WTC11 (cell line): ENCODE data around the gene RETREG2. TPM values are rescaled to one million over a fixed set of nuclear protein-coding genes. Genes with fewer than 3 reads are reported as not detected.
A peak's percentile ranks its signal among the peaks of the same experiment; 100 is the strongest.

Experiments
- ATAC-seq: fragments of 200-7000 bp; cut with Tn5 transposase; 2 replicates; pipeline ENCODE4 v1.10.0; 2021; ENCODE audit warnings: mild to moderate bottlenecking, moderate library complexity
- CTCF ChIA-PET: fragments of 300-600 bp; sonication (Branson Sonifier 250); formaldehyde crosslinking; loops from one replicate; lab custom pipeline; 2021; ENCODE audit warnings: antibody characterized with exemption; lab: Charles Lee
- POLR2A ChIA-PET: fragments of 350-600 bp; sonication (Branson Sonifier 250); formaldehyde crosslinking; loops from one replicate; lab custom pipeline; 2021; ENCODE audit warnings: antibody characterized with exemption; lab: Charles Lee
- DNase-seq: peaks from one replicate; pipeline ENCODE4 v3.0.0; 2021; ENCODE audit warnings: low spot score
- H3K27ac Mint-ChIP-seq: 2 replicates; pipeline ENCODE4 v1.8.0; 2021; ENCODE audit warnings: mixed read lengths
- H3K27me3 Mint-ChIP-seq: 2 replicates; pipeline ENCODE4 v1.8.0; 2021; ENCODE audit warnings: low read depth, mild to moderate bottlenecking, moderate library complexity, mixed read lengths
- H3K36me3 Mint-ChIP-seq: 2 replicates; pipeline ENCODE4 v1.8.0; 2021; ENCODE audit warnings: mixed read lengths
- H3K4me1 Mint-ChIP-seq: 2 replicates; pipeline ENCODE4 v1.8.0; 2022; ENCODE audit warnings: mixed read lengths
- H3K4me3 Mint-ChIP-seq: 2 replicates; pipeline ENCODE4 v1.8.0; 2021; ENCODE audit warnings: mild to moderate bottlenecking, moderate library complexity, mixed read lengths
- H3K9me3 Mint-ChIP-seq: 2 replicates; pipeline ENCODE4 v1.8.0; 2021; ENCODE audit warnings: mixed read lengths
- CREM ChIP-seq: sonication (generic); formaldehyde crosslinking; IDR thresholded peaks from 2 replicates; pipeline ENCODE4 v1.8.1; 2022; ENCODE audit warnings: mild to moderate bottlenecking, missing genetic modification reagents, moderate library complexity
- EMX1 ChIP-seq: fragments of 250-450 bp; sonication (Bioruptor Pico); IDR thresholded peaks from 2 replicates; pipeline ENCODE4 v1.8.0; 2021; ENCODE audit warnings: mild to moderate bottlenecking
- ETV6 ChIP-seq: sonication (generic); formaldehyde crosslinking; IDR thresholded peaks from 2 replicates; pipeline ENCODE4 v1.8.1; 2022; ENCODE audit warnings: mild to moderate bottlenecking, missing genetic modification reagents
- FOXP1 ChIP-seq: sonication (generic); formaldehyde crosslinking; IDR thresholded peaks from 2 replicates; pipeline ENCODE4 v1.8.0; 2022; ENCODE audit warnings: missing genetic modification reagents, mild to moderate bottlenecking, moderate library complexity, borderline replicate concordance
- GRHL2 ChIP-seq: fragments of 250-450 bp; sonication (Bioruptor Pico); IDR thresholded peaks from 2 replicates; pipeline ENCODE4 v1.8.0; 2022; ENCODE audit warnings: mild to moderate bottlenecking, moderate library complexity; ENCODE audit not compliant: insufficient replicate concordance, severe bottlenecking
- NFATC4 ChIP-seq: fragments of 250-450 bp; sonication (Bioruptor Pico); IDR thresholded peaks from 2 replicates; pipeline ENCODE4 v1.9.0; 2021; ENCODE audit warnings: mild to moderate bottlenecking
- NFYB ChIP-seq: sonication (generic); formaldehyde crosslinking; conservative IDR thresholded peaks from 2 replicates; pipeline ENCODE4 v1.8.0; 2022; ENCODE audit warnings: low read depth, missing genetic modification reagents
- NR2C2 ChIP-seq: sonication (generic); formaldehyde crosslinking; IDR thresholded peaks from 2 replicates; pipeline ENCODE4 v1.8.0; 2022; ENCODE audit warnings: mild to moderate bottlenecking, missing genetic modification reagents
- PRRX2 ChIP-seq: fragments of 250-450 bp; sonication (Bioruptor Pico); IDR thresholded peaks from 2 replicates; pipeline ENCODE4 v1.8.0; 2021; ENCODE audit warnings: mild to moderate bottlenecking
- RORB ChIP-seq: fragments of 250-450 bp; sonication (Bioruptor Pico); IDR thresholded peaks from 2 replicates; pipeline ENCODE4 v1.9.0; 2021; ENCODE audit warnings: mild to moderate bottlenecking
- SP1 ChIP-seq: sonication (generic); formaldehyde crosslinking; conservative IDR thresholded peaks from 2 replicates; pipeline ENCODE4 v1.8.1; 2022; ENCODE audit warnings: missing genetic modification reagents
- TP53 ChIP-seq: sonication (generic); formaldehyde crosslinking; IDR thresholded peaks from 2 replicates; pipeline ENCODE4 v1.8.1; 2023; ENCODE audit warnings: mild to moderate bottlenecking, missing genetic modification reagents
- ZBTB21 ChIP-seq: sonication (generic); formaldehyde crosslinking; IDR thresholded peaks from 2 replicates; pipeline ENCODE4 v1.8.1; 2023; ENCODE audit warnings: mild to moderate bottlenecking, missing genetic modification reagents, borderline replicate concordance
- ZNF263 ChIP-seq: sonication (generic); formaldehyde crosslinking; IDR thresholded peaks from 2 replicates; pipeline ENCODE4 v1.8.1; 2022; ENCODE audit warnings: low read depth, mild to moderate bottlenecking, moderate library complexity, missing genetic modification reagents
- ZNF396 ChIP-seq: fragments of 250-450 bp; sonication (Bioruptor Pico); IDR thresholded peaks from 2 replicates; pipeline ENCODE4 v1.8.0; 2021; ENCODE audit warnings: mild to moderate bottlenecking, moderate library complexity, borderline replicate concordance
- ZNF423 ChIP-seq: fragments of 250-450 bp; sonication (Bioruptor Pico); IDR thresholded peaks from 2 replicates; pipeline ENCODE4 v2.1.2; 2022; ENCODE audit warnings: mild to moderate bottlenecking, moderate library complexity
- ZNF671 ChIP-seq: fragments of 250-450 bp; sonication (Bioruptor Pico); IDR thresholded peaks from 2 replicates; pipeline ENCODE4 v1.8.0; 2021; ENCODE audit warnings: mild to moderate bottlenecking
- total RNA-seq: library from RNA; stranded (reverse); gene quantifications from 3 replicates; pipeline ENCODE4 v1.2.3, GENCODE V29; 2021
- TF ChIP-seq, protein P1 (sequence below): sonication (generic); formaldehyde crosslinking; IDR thresholded peaks from 2 replicates; pipeline ENCODE4 v1.8.1; 2022; ENCODE audit warnings: missing genetic modification reagents, borderline replicate concordance
- TF ChIP-seq, protein P2 (sequence below): sonication (generic); formaldehyde crosslinking; IDR thresholded peaks from 2 replicates; pipeline ENCODE4 v1.8.1; 2022; ENCODE audit warnings: low read depth, missing genetic modification reagents, borderline replicate concordance
- TF ChIP-seq, protein P3 (sequence below): sonication (generic); formaldehyde crosslinking; IDR thresholded peaks from 2 replicates; pipeline ENCODE4 v1.8.0; 2023; ENCODE audit warnings: missing genetic modification reagents, mild to moderate bottlenecking, borderline replicate concordance
- TF ChIP-seq, protein P4 (sequence below): sonication (generic); formaldehyde crosslinking; IDR thresholded peaks from 2 replicates; pipeline ENCODE4 v1.8.1; 2023; ENCODE audit warnings: mild to moderate bottlenecking, missing genetic modification reagents, moderate library complexity
- TF ChIP-seq, protein P5 (sequence below): fragments of 200-600 bp; IDR thresholded peaks from 2 replicates; pipeline ENCODE4 v1.8.0; 2022; ENCODE audit warnings: antibody characterized with exemption
- TF ChIP-seq, protein P6 (sequence below): sonication (generic); formaldehyde crosslinking; IDR thresholded peaks from 2 replicates; pipeline ENCODE4 v1.8.1; 2023; ENCODE audit warnings: mild to moderate bottlenecking, moderate library complexity, missing genetic modification reagents

The RETREG2 gene
- total RNA-seq, 1 experiment from 2014 or later, result 60.2 TPM

DNA sequence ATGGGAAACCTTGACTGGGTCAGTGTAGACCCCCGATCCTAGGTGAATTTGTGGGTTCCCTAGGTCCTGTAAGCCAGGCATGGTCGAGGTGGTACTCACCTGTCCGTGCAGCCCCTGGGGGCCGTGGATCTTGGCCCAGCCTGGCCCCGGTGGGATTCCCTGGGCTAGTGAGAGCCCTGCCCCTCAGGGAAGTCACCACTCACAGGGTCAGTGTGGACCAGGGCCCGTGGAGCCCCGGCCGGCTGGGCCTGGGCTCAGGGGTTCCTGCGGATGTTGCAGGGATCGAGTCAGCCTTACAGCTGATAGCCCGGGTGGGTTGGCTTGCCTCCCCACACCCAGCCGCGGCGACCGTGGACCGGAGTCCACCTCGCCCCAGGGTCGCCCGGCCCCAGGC, 50.8 kb downstream of the RETREG2 start:
- POLR2A ChIA-PET, result interaction anchor here (0.6 to 2.4 kb wide), 4 partner anchors 10 to 66 kb away, joined by 3 to 18 read pairs (median 10); partner anchors contain the start of genes ABCB6, GLB1L and STK16
- Mint-ChIP-seq H3K27me3 (no peaks in the 10 kb centered on the region), H3K36me3 (peaks cover 47% of the 10 kb centered on the region)
- TF ChIP-seq EMX1 (CRISPR knock-in tag), result no peak
- TF ChIP-seq NFYB, result no peak
- TF ChIP-seq ETV6 (CRISPR knock-in tag), result no peak
- no peak for TF ChIP-seq GRHL2 (CRISPR knock-in tag)
- no peak for TF ChIP-seq NR2C2
- TF ChIP-seq ZNF396, result no peak
- TF ChIP-seq, protein P1, sequence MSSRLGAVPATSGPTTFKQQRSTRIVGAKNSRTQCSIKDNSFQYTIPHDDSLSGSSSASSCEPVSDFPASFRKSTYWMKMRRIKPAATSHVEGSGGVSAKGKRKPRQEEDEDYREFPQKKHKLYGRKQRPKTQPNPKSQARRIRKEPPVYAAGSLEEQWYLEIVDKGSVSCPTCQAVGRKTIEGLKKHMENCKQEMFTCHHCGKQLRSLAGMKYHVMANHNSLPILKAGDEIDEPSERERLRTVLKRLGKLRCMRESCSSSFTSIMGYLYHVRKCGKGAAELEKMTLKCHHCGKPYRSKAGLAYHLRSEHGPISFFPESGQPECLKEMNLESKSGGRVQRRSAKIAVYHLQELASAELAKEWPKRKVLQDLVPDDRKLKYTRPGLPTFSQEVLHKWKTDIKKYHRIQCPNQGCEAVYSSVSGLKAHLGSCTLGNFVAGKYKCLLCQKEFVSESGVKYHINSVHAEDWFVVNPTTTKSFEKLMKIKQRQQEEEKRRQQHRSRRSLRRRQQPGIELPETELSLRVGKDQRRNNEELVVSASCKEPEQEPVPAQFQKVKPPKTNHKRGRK, result no peak
- TF ChIP-seq, protein P2, sequence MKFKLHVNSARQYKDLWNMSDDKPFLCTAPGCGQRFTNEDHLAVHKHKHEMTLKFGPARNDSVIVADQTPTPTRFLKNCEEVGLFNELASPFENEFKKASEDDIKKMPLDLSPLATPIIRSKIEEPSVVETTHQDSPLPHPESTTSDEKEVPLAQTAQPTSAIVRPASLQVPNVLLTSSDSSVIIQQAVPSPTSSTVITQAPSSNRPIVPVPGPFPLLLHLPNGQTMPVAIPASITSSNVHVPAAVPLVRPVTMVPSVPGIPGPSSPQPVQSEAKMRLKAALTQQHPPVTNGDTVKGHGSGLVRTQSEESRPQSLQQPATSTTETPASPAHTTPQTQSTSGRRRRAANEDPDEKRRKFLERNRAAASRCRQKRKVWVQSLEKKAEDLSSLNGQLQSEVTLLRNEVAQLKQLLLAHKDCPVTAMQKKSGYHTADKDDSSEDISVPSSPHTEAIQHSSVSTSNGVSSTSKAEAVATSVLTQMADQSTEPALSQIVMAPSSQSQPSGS (CRISPR knock-in tag), result no peak
- TF ChIP-seq TP53, result no peak
- TF ChIP-seq, protein P3, sequence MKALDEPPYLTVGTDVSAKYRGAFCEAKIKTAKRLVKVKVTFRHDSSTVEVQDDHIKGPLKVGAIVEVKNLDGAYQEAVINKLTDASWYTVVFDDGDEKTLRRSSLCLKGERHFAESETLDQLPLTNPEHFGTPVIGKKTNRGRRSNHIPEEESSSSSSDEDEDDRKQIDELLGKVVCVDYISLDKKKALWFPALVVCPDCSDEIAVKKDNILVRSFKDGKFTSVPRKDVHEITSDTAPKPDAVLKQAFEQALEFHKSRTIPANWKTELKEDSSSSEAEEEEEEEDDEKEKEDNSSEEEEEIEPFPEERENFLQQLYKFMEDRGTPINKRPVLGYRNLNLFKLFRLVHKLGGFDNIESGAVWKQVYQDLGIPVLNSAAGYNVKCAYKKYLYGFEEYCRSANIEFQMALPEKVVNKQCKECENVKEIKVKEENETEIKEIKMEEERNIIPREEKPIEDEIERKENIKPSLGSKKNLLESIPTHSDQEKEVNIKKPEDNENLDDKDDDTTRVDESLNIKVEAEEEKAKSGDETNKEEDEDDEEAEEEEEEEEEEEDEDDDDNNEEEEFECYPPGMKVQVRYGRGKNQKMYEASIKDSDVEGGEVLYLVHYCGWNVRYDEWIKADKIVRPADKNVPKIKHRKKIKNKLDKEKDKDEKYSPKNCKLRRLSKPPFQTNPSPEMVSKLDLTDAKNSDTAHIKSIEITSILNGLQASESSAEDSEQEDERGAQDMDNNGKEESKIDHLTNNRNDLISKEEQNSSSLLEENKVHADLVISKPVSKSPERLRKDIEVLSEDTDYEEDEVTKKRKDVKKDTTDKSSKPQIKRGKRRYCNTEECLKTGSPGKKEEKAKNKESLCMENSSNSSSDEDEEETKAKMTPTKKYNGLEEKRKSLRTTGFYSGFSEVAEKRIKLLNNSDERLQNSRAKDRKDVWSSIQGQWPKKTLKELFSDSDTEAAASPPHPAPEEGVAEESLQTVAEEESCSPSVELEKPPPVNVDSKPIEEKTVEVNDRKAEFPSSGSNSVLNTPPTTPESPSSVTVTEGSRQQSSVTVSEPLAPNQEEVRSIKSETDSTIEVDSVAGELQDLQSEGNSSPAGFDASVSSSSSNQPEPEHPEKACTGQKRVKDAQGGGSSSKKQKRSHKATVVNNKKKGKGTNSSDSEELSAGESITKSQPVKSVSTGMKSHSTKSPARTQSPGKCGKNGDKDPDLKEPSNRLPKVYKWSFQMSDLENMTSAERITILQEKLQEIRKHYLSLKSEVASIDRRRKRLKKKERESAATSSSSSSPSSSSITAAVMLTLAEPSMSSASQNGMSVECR, result no peak
- TF ChIP-seq ZNF671 (CRISPR knock-in tag), result no peak
- no peak for TF ChIP-seq ZBTB21 (CRISPR knock-in tag)
- no peak for TF ChIP-seq FOXP1 (CRISPR knock-in tag)
- TF ChIP-seq CREM, result no peak
- TF ChIP-seq RORB (CRISPR knock-in tag), result no peak
- TF ChIP-seq ZNF423 (CRISPR knock-in tag), result no peak
- TF ChIP-seq, protein P4, sequence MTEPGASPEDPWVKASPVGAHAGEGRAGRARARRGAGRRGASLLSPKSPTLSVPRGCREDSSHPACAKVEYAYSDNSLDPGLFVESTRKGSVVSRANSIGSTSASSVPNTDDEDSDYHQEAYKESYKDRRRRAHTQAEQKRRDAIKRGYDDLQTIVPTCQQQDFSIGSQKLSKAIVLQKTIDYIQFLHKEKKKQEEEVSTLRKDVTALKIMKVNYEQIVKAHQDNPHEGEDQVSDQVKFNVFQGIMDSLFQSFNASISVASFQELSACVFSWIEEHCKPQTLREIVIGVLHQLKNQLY (CRISPR knock-in tag), result no peak
- TF ChIP-seq, all 79 proteins: peak for 0
- CTCF ChIA-PET, result interaction anchor here (1.2 to 2.4 kb wide), 4 partner anchors 11 to 66 kb away, joined by 4 to 21 read pairs (median 7); partner anchors contain the start of gene ABCB6
- Mint-ChIP-seq H3K27ac (no peak overlapping the region), H3K4me1 (peaks cover 12% of the 10 kb centered on the region), H3K9me3 (no peaks in the 10 kb centered on the region), H3K4me3 (peak overlapping the region; percentile 69)
- ATAC-seq, result peak; percentile 1; the same call in 1 of the 2 replicates
- no peak for DNase-seq

DNA sequence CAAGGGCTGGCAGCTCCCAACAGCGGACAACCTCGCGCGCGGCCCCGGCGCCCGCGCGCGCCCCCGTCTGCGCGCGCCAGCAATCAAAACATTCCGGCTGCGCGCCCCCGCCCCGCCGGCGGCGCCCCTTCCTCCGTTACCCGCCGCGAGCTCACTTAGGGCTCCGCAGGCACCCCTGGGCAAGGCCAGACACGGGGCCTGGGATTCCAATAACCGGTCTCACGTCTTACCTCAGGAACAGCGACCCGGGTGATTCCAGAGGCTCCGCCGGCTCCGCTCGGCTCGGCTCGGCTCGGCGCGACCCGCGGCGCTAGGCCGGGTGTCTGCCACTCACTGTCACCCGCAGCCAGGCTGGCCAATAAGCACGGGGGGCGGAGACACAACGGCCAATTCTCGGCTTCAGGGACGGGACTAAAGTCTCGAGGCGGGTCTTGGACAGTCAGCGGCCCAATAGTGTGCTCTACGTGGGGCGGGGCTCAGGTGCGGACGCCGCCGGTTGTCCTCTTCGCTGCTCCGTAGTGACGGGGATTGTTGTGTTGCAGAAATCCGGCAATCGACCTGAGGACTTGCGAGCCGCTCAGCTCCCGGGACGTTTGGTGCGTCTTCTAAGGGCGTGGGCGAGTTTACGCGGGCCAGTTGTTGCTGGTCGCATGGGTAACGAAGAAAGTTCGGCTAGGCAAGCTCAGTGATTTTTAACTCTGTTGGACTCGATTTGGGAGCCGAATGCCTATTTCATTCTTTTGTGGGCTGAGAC, 51.4 kb downstream of the RETREG2 start, which contains the start of the genes ANKZF1 and ATG9A:
Gene ANKZF1, plus strand, starts transcription at position 502 of the 754 bp plus-strand sequence. CDS start 452 bp downstream, outside the sequence.
Gene ATG9A, minus strand, starts transcription at position 332 of the 754 bp plus-strand sequence. CDS start 1,612 bp downstream, outside the sequence.
- Mint-ChIP-seq H3K27me3 (no peaks in the 10 kb centered on the region), H3K36me3 (peaks cover 47% of the 10 kb centered on the region), H3K27ac (peak within 1 kb of the TSS; percentile 97), H3K4me3 (peak within 1 kb of the TSS; percentile 93), H3K4me1 (peaks cover 12% of the 10 kb centered on the region), H3K9me3 (no peaks in the 10 kb centered on the region)
- CTCF ChIA-PET, result interaction anchor here (1.0 to 2.4 kb wide), 5 partner anchors 11 to 70 kb away, joined by 3 to 21 read pairs (median 6); partner anchors contain the start of gene ABCB6
- peak; percentile 99 for DNase-seq
- ATAC-seq, result peak; percentile 98
- POLR2A ChIA-PET, result interaction anchor here (0.6 to 2.4 kb wide), 6 partner anchors 10 to 65 kb away, joined by 3 to 18 read pairs (median 5); partner anchors contain the start of genes ABCB6, DNAJB2, GLB1L and STK16
- TF ChIP-seq, protein P5, sequence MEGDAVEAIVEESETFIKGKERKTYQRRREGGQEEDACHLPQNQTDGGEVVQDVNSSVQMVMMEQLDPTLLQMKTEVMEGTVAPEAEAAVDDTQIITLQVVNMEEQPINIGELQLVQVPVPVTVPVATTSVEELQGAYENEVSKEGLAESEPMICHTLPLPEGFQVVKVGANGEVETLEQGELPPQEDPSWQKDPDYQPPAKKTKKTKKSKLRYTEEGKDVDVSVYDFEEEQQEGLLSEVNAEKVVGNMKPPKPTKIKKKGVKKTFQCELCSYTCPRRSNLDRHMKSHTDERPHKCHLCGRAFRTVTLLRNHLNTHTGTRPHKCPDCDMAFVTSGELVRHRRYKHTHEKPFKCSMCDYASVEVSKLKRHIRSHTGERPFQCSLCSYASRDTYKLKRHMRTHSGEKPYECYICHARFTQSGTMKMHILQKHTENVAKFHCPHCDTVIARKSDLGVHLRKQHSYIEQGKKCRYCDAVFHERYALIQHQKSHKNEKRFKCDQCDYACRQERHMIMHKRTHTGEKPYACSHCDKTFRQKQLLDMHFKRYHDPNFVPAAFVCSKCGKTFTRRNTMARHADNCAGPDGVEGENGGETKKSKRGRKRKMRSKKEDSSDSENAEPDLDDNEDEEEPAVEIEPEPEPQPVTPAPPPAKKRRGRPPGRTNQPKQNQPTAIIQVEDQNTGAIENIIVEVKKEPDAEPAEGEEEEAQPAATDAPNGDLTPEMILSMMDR, result no peak
- TF ChIP-seq SP1 (CRISPR knock-in tag), result peak; percentile 94
- TF ChIP-seq ZNF263, result no peak
- TF ChIP-seq, protein P4 (CRISPR knock-in tag), result no peak
- TF ChIP-seq PRRX2 (CRISPR knock-in tag), result peak; percentile 46; the same call in 1 of the 2 replicates
- no peak for TF ChIP-seq NFATC4 (CRISPR knock-in tag)
- TF ChIP-seq, protein P6, sequence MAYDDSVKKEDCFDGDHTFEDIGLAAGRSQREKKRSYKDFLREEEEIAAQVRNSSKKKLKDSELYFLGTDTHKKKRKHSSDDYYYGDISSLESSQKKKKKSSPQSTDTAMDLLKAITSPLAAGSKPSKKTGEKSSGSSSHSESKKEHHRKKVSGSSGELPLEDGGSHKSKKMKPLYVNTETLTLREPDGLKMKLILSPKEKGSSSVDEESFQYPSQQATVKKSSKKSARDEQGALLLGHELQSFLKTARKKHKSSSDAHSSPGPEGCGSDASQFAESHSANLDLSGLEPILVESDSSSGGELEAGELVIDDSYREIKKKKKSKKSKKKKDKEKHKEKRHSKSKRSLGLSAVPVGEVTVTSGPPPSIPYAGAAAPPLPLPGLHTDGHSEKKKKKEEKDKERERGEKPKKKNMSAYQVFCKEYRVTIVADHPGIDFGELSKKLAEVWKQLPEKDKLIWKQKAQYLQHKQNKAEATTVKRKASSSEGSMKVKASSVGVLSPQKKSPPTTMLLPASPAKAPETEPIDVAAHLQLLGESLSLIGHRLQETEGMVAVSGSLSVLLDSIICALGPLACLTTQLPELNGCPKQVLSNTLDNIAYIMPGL (CRISPR knock-in tag), result no peak; the same call in 1 of the 2 replicates
